ENCODE results near the gene ST8SIA3.

GRCh38 chr18:57390044-57390443, 37.7 kb downstream of the ST8SIA3 start:
- TF ChIP-seq EP300 (IDR thresholded peaks at IDR 0.05; ENCODE audit: borderline replicate concordance), result no peak
- TF ChIP-seq MAX (IDR thresholded peaks at IDR 0.05), result no peak

Data from Ishikawa (cell line).